ENCODE data around the gene PRKCD. TPM values are rescaled to one million over a fixed set of nuclear protein-coding genes. Genes with fewer than 3 reads are reported as not detected.

Gene PRKCD
- total RNA-seq = 10 to 100 TPM; 17.2 to 18.7 TPM

DNA sequence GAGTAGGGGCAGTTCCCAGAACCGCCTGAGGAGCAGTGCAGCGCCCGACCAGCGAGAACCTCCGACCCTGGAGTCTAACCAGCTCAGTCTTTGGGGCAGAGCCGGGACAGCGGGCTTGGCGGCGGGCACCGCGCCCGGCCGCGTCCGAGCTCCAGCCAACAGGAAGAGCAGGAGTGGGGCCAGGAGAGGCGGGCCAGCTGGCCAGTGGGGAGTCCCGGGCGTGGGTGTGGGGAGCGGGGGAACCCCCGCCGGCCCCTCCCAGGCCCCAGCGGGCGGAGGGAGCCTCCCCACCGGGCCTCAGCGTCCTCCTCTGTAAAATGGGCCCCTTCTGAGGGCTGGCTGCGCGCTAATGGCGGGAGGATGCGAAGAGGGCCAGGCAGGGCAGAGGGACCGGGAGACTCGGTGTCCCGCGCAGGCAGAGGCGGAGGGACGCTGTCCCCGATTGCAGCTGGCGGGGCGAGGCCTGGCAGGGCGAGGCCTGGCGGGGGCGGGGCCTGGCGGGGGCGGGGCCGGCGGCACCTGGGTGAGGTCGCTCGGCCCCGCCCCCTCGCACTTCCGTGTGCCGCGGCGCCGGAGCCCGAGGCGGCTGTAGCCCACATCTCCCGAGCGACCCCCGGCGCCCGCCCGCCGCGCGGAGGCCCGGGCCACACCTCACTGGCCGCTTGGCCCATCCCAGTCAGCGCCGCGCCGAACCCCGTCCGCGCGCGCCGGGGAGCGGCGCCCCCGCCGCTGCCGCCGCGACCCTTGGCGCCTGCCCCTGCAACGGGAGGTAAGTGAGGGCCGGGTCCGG, at the start of gene PRKCD:
Gene PRKCD, plus strand, starts transcription at position 550 of the 790 bp plus-strand sequence. CDS start 17,214 bp downstream, outside the sequence.
- Mint-ChIP-seq H3K36me3 (no peaks in the 10 kb centered on the region), H3K27me3 (peaks cover 34% of the 10 kb centered on the region), H3K27ac (peak within 1 kb of the TSS; percentile 72), H3K9me3 (ENCODE audit: low read depth) (no peaks in the 10 kb centered on the region), H3K4me1 (peaks cover 22% of the 10 kb centered on the region), H3K4me3 (peak within 1 kb of the TSS; percentile 74)
- ATAC-seq (peak; percentile 82), DNase-seq (peak; percentile 85)
- CTCF ChIA-PET = interaction anchor here (0.6 to 4.2 kb wide), 9 partner anchors 9 to 165 kb away, joined by 3 to 38 read pairs (median 4); no protein-coding TSS in a partner anchor

DNA sequence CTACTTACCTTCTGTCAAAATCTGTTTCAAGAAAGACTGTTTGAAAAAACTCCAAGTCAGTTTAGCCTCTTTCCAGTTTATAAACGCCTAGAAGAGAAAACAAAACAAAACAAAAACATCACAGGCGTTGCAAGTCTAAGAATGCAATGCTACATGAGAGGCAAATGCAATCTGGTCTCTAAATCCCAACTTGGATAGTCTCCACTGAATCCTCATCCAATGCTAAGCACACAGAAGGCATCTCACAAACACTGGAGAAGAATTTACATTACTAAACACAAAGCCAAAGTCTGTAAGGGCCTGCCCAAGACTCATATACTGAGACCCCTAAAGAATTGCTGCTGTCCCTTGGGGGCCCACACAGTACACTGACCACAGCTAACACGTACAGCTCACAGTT, 49.2 kb upstream of the PRKCD start:
- no peak overlapping the region for H3K4me3 Mint-ChIP-seq
- H3K27me3 Mint-ChIP-seq = no peaks in the 10 kb centered on the region
- peak overlapping the region; percentile 8 for H3K27ac Mint-ChIP-seq
- peaks cover 23% of the 10 kb centered on the region for H3K4me1 Mint-ChIP-seq
- DNase-seq = no peak
- no peak for ATAC-seq
- H3K9me3 Mint-ChIP-seq (ENCODE audit: low read depth) = no peaks in the 10 kb centered on the region
- CTCF ChIA-PET = interaction anchor here (0.7 to 2.3 kb wide), 7 partner anchors 11 to 88 kb away, joined by 3 to 15 read pairs (median 4); no protein-coding TSS in a partner anchor
- peaks cover 18% of the 10 kb centered on the region for H3K36me3 Mint-ChIP-seq

DNA sequence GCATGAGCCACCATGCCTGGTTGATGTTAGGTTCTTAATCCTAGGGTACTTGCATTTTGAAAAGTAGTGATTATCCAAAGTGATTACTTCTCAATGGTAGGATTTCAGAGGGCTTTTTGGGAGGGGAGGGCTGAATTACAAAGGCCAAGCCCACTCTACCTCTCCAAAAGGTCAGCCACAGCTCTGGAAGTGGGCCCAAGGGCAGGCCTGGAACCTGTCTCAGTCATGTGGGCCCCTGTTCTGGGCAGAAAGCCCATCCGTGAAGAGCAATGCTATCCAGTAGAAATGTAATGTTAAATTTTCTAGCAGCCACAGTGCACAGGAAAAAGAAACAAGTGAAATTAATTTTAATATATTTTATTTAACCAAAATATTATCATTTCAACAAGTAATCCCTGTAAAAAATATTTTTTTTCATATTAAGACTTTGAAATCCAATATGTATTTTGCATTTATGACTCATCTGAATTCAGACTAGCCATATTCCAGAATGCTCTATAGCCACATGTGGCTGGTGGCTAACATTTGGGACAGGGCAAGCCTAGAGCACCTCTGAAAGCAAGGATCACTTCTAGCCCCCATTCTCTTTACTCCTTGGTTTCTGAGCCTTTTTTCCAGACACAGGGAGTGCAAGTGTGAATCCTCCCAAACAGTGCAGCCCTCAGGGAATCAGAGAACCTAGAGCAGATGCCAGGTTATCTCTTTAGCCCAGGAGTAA, 47.6 kb upstream of the PRKCD start:
- H3K4me1 Mint-ChIP-seq = peaks cover 20% of the 10 kb centered on the region
- H3K4me3 Mint-ChIP-seq = no peak overlapping the region
- H3K27me3 Mint-ChIP-seq = no peaks in the 10 kb centered on the region
- CTCF ChIA-PET = interaction anchor here (0.9 to 4.5 kb wide), 21 partner anchors 9 to 212 kb away, joined by 3 to 67 read pairs (median 5); partner anchors contain the start of genes PRKCD and RFT1
- ATAC-seq = peak; percentile 10
- peaks cover 27% of the 10 kb centered on the region for H3K36me3 Mint-ChIP-seq
- H3K27ac Mint-ChIP-seq = no peak overlapping the region
- DNase-seq = no peak
- H3K9me3 Mint-ChIP-seq (ENCODE audit: low read depth) = no peaks in the 10 kb centered on the region

DNA sequence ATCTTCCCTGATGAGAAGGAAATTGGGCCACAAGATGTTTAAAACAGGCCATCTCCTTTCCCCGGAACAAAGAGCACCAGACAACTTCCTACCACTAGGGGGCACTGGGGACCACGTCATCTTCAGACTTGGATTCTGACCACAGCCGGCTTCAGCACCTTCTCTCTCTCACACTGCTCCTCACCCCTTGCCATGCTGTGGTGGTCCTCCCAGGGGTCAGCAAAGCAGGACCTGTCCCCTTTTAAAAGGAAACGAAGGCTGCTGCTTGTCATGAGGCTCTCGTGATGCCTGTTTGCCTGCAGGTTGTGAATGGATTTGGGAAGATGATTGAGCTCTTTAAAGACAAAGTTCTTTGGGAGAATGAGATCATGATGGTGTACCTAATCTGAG, 47.0 kb upstream of the PRKCD start:
- Mint-ChIP-seq H3K4me1 (peaks cover 20% of the 10 kb centered on the region), H3K36me3 (peaks cover 28% of the 10 kb centered on the region), H3K9me3 (ENCODE audit: low read depth) (no peaks in the 10 kb centered on the region), H3K27me3 (no peaks in the 10 kb centered on the region), H3K27ac (no peak overlapping the region), H3K4me3 (no peak overlapping the region)
- CTCF ChIA-PET = interaction anchor here (0.7 to 4.5 kb wide), 20 partner anchors 9 to 343 kb away, joined by 3 to 67 read pairs (median 6); partner anchors contain the start of genes NEK4, PRKCD and RFT1
- DNase-seq = peak; percentile 91
- peak; percentile 81 for ATAC-seq

DNA sequence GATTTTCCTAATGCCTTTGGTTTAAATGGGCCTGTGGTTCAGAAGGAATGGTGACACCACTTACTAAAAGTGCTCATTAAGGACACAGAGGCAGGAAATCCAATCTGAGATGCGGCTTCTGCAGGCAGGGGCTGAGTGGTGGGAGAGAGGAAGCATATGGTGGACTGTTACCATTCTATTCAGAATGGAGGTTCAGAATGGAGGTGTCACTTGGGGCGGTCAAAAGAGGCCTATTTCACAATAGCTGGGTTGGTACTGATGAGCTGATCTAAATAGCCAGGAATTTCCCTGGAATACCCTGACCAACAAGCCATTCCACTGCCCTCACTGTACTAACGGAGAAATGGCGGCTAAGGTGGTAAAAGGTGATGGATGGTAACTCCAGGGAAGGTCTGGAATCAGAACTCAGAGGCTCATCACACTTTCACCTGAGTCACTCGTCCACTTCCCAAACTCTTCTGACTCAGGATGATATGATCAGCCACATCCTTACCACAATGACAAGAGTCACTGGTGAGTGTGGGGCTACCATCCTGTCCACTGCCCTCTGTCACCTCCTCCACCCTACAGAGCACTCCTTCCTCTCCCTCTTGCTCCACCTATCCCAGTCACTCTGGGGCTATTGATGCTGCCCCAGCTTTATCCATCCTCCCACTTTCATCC, 46.5 kb upstream of the PRKCD start:
- ATAC-seq (peak; percentile 52), DNase-seq (peak; percentile 54)
- Mint-ChIP-seq H3K4me1 (peaks cover 19% of the 10 kb centered on the region), H3K27ac (no peak overlapping the region), H3K4me3 (no peak overlapping the region), H3K27me3 (no peaks in the 10 kb centered on the region), H3K9me3 (ENCODE audit: low read depth) (no peaks in the 10 kb centered on the region), H3K36me3 (peaks cover 23% of the 10 kb centered on the region)
- CTCF ChIA-PET = interaction anchor here (0.7 to 4.5 kb wide), 20 partner anchors 8 to 343 kb away, joined by 3 to 67 read pairs (median 6); partner anchors contain the start of genes NEK4, PRKCD and RFT1

DNA sequence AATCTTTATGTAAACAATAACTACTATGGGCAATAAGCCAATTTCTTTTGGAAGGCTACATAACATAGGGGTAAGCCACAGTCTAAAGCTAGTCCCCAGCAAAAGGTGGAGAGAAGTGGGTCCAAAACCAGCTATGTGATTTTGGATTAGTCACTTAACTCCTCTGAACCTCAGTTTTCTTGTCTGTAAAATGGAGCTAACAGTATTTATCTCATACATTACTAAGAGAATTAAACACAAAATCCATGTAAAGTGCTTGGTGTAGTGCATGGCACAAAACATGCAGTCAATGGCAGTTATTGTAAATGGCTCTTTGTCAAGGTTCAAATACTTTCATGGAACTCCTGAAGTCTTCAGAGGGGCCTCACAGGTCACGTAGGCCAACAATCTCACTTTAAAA, 44.1 kb upstream of the PRKCD start:
- H3K9me3 Mint-ChIP-seq (ENCODE audit: low read depth) = no peaks in the 10 kb centered on the region
- no peaks in the 10 kb centered on the region for H3K27me3 Mint-ChIP-seq
- no peak for ATAC-seq
- CTCF ChIA-PET = interaction anchor here (2.0 to 4.5 kb wide), 4 partner anchors 11 to 79 kb away, joined by 8 to 29 read pairs (median 18); partner anchors contain the start of gene RFT1
- DNase-seq = no peak
- peaks cover 24% of the 10 kb centered on the region for H3K36me3 Mint-ChIP-seq
- peaks cover 14% of the 10 kb centered on the region for H3K4me1 Mint-ChIP-seq
- H3K4me3 Mint-ChIP-seq = no peak overlapping the region
- no peak overlapping the region for H3K27ac Mint-ChIP-seq

DNA sequence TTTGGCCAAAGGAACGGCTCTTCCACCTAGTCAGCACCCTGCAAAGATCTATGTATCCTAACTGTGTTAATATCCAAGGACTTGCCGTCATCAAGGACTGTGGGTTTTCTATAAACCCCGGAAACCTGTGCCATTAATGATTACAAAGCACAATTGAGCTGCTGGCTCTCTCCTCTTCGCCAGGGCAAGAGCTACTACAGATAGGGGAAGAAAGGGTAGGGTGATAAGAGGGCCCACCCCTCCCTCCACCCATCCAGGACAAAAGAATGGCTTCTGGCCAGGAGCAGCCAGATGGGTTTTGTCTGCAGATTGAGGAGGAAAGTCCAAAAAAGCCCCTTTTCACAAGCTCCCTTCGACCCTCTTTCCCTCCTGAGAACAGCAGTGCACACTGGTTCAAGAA, 40.7 kb upstream of the PRKCD start:
- no peak overlapping the region for H3K27ac Mint-ChIP-seq
- H3K36me3 Mint-ChIP-seq = peaks cover 43% of the 10 kb centered on the region
- DNase-seq (no peak), ATAC-seq (no peak)
- H3K9me3 Mint-ChIP-seq (ENCODE audit: low read depth) = no peaks in the 10 kb centered on the region
- H3K27me3 Mint-ChIP-seq = no peaks in the 10 kb centered on the region
- CTCF ChIA-PET = interaction anchor here (0.8 to 2.5 kb wide), 4 partner anchors 9 to 76 kb away, joined by 3 to 11 read pairs (median 7); no protein-coding TSS in a partner anchor
- H3K4me3 Mint-ChIP-seq = no peak overlapping the region
- H3K4me1 Mint-ChIP-seq = peaks cover 17% of the 10 kb centered on the region

DNA sequence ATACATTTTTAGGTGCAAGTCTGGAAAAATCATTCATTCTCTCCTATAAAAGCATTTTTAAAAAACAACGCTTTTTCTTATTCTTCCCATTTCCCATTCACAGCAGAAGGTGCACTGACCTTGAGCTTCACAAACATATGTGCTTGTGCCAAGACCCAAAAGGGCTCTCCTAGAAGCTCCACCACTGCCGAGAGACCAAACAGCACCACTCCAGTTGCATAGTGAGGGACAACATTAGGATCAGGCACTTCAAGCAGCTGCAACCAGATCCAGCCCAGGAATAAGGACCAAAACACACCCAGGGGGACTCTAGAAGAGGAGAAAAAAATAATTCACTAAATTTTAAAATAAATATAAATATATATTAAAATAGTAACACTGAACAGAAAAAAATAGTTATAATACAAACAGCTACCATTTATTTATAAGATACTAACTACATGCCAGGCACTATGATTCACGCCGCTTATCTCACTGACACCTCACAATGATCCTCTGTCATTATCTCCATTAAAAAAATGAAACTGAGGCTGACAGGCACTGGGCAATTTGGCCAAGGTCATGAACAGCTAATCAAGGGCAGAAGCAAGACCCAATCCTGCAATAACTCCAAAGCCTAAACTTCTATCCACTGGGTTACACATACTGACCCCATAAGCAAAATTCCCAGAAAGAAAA, 38.6 kb upstream of the PRKCD start:
- Mint-ChIP-seq H3K27me3 (no peaks in the 10 kb centered on the region), H3K9me3 (ENCODE audit: low read depth) (no peaks in the 10 kb centered on the region), H3K27ac (no peak overlapping the region), H3K4me3 (no peak overlapping the region), H3K36me3 (peaks cover 47% of the 10 kb centered on the region), H3K4me1 (peaks cover 17% of the 10 kb centered on the region)
- CTCF ChIA-PET = interaction anchor here (0.6 to 1.7 kb wide), 6 partner anchors 8 to 279 kb away, joined by 3 to 9 read pairs (median 4); no protein-coding TSS in a partner anchor
- ATAC-seq (no peak), DNase-seq (no peak)

DNA sequence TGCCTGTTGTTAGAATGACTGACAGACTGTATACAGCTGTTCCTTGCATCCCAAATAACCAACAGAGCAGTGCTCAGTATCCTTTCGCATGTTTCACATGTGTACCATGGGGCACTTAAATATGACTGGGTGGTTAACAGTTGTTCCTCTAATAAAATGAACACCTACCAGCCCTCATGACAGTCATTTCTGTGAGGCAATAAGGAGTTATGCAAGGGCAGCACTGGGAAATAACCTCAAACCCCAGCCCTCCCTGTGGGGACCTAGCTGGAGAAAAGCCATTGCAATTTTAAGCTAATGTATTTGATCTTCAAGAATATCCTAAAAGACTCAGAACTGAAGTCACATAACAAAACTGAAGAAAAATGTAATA, 38.1 kb upstream of the PRKCD start:
- ATAC-seq (no peak), DNase-seq (no peak)
- peaks cover 17% of the 10 kb centered on the region for H3K4me1 Mint-ChIP-seq
- CTCF ChIA-PET = interaction anchor here (0.6 to 1.7 kb wide), 5 partner anchors 9 to 280 kb away, joined by 3 to 9 read pairs (median 4); no protein-coding TSS in a partner anchor
- peaks cover 45% of the 10 kb centered on the region for H3K36me3 Mint-ChIP-seq
- H3K9me3 Mint-ChIP-seq (ENCODE audit: low read depth) = no peaks in the 10 kb centered on the region
- no peak overlapping the region for H3K4me3 Mint-ChIP-seq
- H3K27me3 Mint-ChIP-seq = no peaks in the 10 kb centered on the region
- H3K27ac Mint-ChIP-seq = no peak overlapping the region

DNA sequence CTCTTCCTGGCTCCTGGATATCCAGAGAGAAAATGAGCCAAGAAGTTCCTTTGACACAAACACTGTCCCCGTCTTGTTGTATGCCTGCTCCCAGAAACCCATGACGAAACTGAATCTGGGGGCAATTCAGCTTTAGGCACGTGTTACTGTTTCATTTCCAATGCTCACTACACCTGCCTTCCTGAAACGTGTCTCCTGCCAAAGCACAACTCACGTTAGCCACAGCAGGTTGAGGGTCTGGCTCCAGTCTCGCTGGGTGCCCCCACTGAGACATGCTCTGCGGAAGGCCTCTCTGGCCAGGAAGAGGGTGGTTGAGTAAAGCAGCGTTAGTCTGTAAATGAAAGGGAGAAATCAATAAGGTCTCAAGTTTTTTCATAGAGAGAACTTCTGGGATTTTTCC, 37.5 kb upstream of the PRKCD start:
- no peak for DNase-seq
- no peak for ATAC-seq

DNA sequence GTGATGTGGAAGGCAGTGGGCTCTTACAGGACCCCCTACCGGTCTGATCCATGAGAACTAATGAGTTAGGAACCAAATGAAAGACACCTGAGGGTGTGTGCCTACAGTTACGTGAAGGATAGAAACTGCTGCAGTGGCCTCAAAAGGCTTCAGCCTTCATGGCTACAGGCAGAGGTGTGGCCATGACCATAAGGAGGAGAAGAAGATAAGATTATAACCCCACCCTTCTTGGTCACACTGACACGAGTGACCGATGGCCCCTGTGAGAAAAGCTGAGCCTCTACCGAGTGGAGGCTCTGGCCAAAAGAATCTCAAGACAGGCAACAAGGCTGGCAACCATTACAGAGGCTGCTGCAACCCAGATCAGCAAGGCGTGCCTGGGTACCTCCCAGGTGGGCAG, 37.1 kb upstream of the PRKCD start:
- H3K4me1 Mint-ChIP-seq = peaks cover 22% of the 10 kb centered on the region
- no peak for ATAC-seq
- peaks cover 38% of the 10 kb centered on the region for H3K36me3 Mint-ChIP-seq
- no peak for DNase-seq
- no peak overlapping the region for H3K4me3 Mint-ChIP-seq
- CTCF ChIA-PET = interaction anchor here (1.7 kb wide), 1 partner anchor 72 kb away, joined by 6 read pairs; no protein-coding TSS in a partner anchor
- no peaks in the 10 kb centered on the region for H3K27me3 Mint-ChIP-seq
- no peak overlapping the region for H3K27ac Mint-ChIP-seq
- no peaks in the 10 kb centered on the region for H3K9me3 Mint-ChIP-seq (ENCODE audit: low read depth)

More for the DNA sequence above, 37.5 kb upstream of the PRKCD start:
- peaks cover 19% of the 10 kb centered on the region for H3K4me1 Mint-ChIP-seq
- H3K9me3 Mint-ChIP-seq (ENCODE audit: low read depth) = no peaks in the 10 kb centered on the region
- no peaks in the 10 kb centered on the region for H3K27me3 Mint-ChIP-seq
- CTCF ChIA-PET = interaction anchor here (1.5 to 1.7 kb wide), 2 partner anchors 14 to 73 kb away, joined by 7 to 9 read pairs; no protein-coding TSS in a partner anchor
- H3K36me3 Mint-ChIP-seq = peaks cover 40% of the 10 kb centered on the region
- no peak overlapping the region for H3K4me3 Mint-ChIP-seq
- no peak overlapping the region for H3K27ac Mint-ChIP-seq

DNA sequence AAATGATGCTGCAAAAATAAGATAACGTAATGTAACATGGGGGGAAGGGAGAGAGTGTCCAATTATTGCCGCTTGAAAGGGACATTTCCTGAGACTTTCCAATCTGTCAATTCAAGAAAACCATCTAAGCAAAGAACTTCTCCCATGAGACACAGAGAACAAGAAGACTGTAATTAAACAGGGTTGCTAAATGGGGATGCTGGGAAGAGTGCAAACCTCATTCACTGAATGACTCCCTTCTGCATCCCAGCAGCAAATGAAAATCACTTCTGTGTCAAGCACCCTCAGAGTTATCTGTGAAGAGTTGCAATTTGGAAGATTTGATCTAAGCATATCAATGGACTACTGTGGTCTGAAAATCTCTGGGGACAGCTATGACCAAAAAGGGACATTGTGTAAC, 34.4 kb upstream of the PRKCD start:
- ATAC-seq = no peak
- Mint-ChIP-seq H3K27ac (no peak overlapping the region), H3K4me1 (peaks cover 30% of the 10 kb centered on the region), H3K4me3 (no peak overlapping the region), H3K36me3 (peaks cover 28% of the 10 kb centered on the region), H3K27me3 (no peaks in the 10 kb centered on the region), H3K9me3 (ENCODE audit: low read depth) (no peaks in the 10 kb centered on the region)
- DNase-seq = no peak
- CTCF ChIA-PET = interaction anchor here (0.5 to 11.6 kb wide), 4 partner anchors 11 to 120 kb away, joined by 3 to 165 read pairs (median 10); no protein-coding TSS in a partner anchor
